ENCODE data around the gene PEX6. TPM values are rescaled to one million over a fixed set of nuclear protein-coding genes. Genes with fewer than 3 reads are reported as not detected.

PEX6 gene
- total and polyA plus RNA-seq, 2 of the 13 experiments (the other 11 are each of a cell fraction or from before 2014, with no cell fraction given) = 5.1 to 6.7 TPM

- peak; percentile 85; the same call in 1 of the 2 replicates for TF ChIP-seq ZNF839 (CRISPR knock-in tag; IDR thresholded peaks at IDR 0.05; ENCODE audit: borderline replicate concordance)
- peak; percentile 63; the same call in 1 of the 2 replicates for TF ChIP-seq HOMEZ (CRISPR knock-in tag; IDR thresholded peaks at IDR 0.05; ENCODE audit: low read depth)
- no peak for TF ChIP-seq CBX2 (IDR thresholded peaks at IDR 0.05; ENCODE audit: low read depth, low read length)
- peak; percentile 23; the same call in 1 of the 2 replicates for TF ChIP-seq CBX2 (CRISPR knock-in tag; IDR thresholded peaks at IDR 0.05; ENCODE audit: low read depth)
- peak; percentile 90; the same call in 1 of the 2 replicates for TF ChIP-seq JUNB (CRISPR knock-in tag; IDR thresholded peaks at IDR 0.05; ENCODE audit: borderline replicate concordance)
- TF ChIP-seq SIX4 (CRISPR knock-in tag; IDR thresholded peaks at IDR 0.05) = peak; percentile 66; the same call in 1 of the 2 replicates
- peak; percentile 96 for TF ChIP-seq SIN3A (IDR thresholded peaks at IDR 0.05; ENCODE audit: borderline replicate concordance, low read depth, low read length)
- TF ChIP-seq CBFB (CRISPR knock-in tag; IDR thresholded peaks at IDR 0.05) = peak; percentile 91
- TF ChIP-seq ZNF253 (CRISPR knock-in tag; IDR thresholded peaks at IDR 0.05; ENCODE audit: borderline replicate concordance) = peak; percentile 97
- 0 out of 2 replicates have a peak, but pooled peaks have one; percentile 16 for TF ChIP-seq NFIC (IDR thresholded peaks at IDR 0.05; ENCODE audit: low read length)
- no peak; the same call in 1 of the 2 replicates for TF ChIP-seq DPF2 (CRISPR knock-in tag; IDR thresholded peaks at IDR 0.05; ENCODE audit: borderline replicate concordance, low read depth)
- TF ChIP-seq ZZZ3 (CRISPR knock-in tag; IDR thresholded peaks at IDR 0.05; ENCODE audit: borderline replicate concordance) = peak; percentile 82; the same call in 1 of the 2 replicates
- TF ChIP-seq IKZF4 (CRISPR knock-in tag; IDR thresholded peaks at IDR 0.05; ENCODE audit: borderline replicate concordance, low read depth, not compliant biosample characterization) = peak; percentile 98
- TF ChIP-seq ARHGAP35 (CRISPR knock-in tag; IDR thresholded peaks at IDR 0.05; ENCODE audit: borderline replicate concordance) = peak; percentile 98
- TF ChIP-seq ZNF530 (CRISPR knock-in tag; IDR thresholded peaks at IDR 0.05; ENCODE audit: low read depth) = peak; percentile 84; the same call in 1 of the 2 replicates
- no peak for TF ChIP-seq PAF1 (CRISPR knock-in tag; IDR thresholded peaks at IDR 0.05)
- TF ChIP-seq SSRP1 (CRISPR knock-in tag; IDR thresholded peaks at IDR 0.05) = no peak
- TF ChIP-seq ETS1 (CRISPR knock-in tag; IDR thresholded peaks at IDR 0.05) = no peak
- peak; percentile 82; the same call in 1 of the 2 replicates for TF ChIP-seq TAF1 (CRISPR knock-in tag; IDR thresholded peaks at IDR 0.05)
- peak; percentile 78; the same call in 1 of the 2 replicates for TF ChIP-seq ZNF235 (CRISPR knock-in tag; IDR thresholded peaks at IDR 0.05; ENCODE audit: borderline replicate concordance)
- peak; percentile 97 for TF ChIP-seq YEATS4 (CRISPR knock-in tag; IDR thresholded peaks at IDR 0.05; ENCODE audit: borderline replicate concordance)
- TF ChIP-seq ZNF446 (CRISPR knock-in tag; IDR thresholded peaks at IDR 0.05) = peak; percentile 96
- peak; percentile 91; the same call in 1 of the 2 replicates for TF ChIP-seq XBP1 (CRISPR knock-in tag; IDR thresholded peaks at IDR 0.05)
- TF ChIP-seq ZFP82 (CRISPR knock-in tag; IDR thresholded peaks at IDR 0.05; ENCODE audit: borderline replicate concordance) = peak; percentile 87
- TF ChIP-seq SRSF1 (optimal IDR thresholded peaks at IDR 0.05; ENCODE audit: low read depth, low read length) = peak; percentile 55
- no peak for TF ChIP-seq SMAD1 (CRISPR knock-in tag; IDR thresholded peaks at IDR 0.05; ENCODE audit: borderline replicate concordance, low read depth)
Observed at GRCh38 chr6:42928986-42929820, 49.8 kb downstream of the PEX6 start, which contains the start of gene CNPY3 (continued).

Measured in HepG2 (cell line).